ENCODE results near the gene APMAP.

DNA sequence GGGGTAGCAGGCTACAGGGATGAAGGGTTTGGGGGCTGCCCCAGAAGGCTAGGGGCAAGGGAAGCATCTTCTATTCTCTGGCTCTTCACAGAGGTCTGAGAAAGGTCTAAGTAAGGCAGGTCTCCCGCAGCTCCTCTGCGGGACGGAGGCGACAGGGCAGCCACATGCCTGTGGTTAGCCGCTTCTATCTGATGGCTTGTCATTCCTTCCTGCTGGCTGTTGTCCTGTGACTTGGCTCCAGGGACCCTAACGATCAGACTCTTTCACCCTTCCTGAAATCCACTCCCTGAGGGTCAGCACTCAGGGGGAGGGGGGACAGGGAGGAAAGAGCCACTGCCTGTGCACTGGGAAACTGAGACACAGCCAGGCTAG, 42.8 kb downstream of the APMAP start:
- TF ChIP-seq POLR2AphosphoS5 (IDR thresholded peaks at IDR 0.05; ENCODE audit: insufficient read depth in 1 of 2, low read depth in 1 of 2) (no peak), CTCF (IDR thresholded peaks at IDR 0.05) (no peak), POLR2A (IDR thresholded peaks at IDR 0.05) (no peak)
